Breast epithelium (tissue), 4 donors: ENCODE data around the gene DMWD. TPM values are rescaled to one million over a fixed set of nuclear protein-coding genes. Genes with fewer than 3 reads are reported as not detected.

Experiments used
- DNase-seq, 2 donors: peaks; one replicate each; pipeline ENCODE4 v3.0.0-alpha.2; 2019; ENCODE audit warnings: low spot score in 2 of 2
- H3K27ac ChIP-seq, 2 donors: fragments of 200-600 bp; sonication (generic) in 1 of 2; one replicate each; pipeline ENCODE4 v1.5.1; 2016 to 2019; ENCODE audit warnings: mild to moderate bottlenecking in 1 of 2
- H3K27me3 ChIP-seq, 2 donors: fragments of 200-600 bp; sonication (generic) in 1 of 2; one replicate each; pipeline versions ENCODE4 v1.5.1 to v1.6.0; 2017 to 2019; ENCODE audit warnings: control low read depth in 1 of 2, mild to moderate bottlenecking in 1 of 2
- H3K36me3 ChIP-seq: fragments of 200-600 bp; one replicate; pipeline ENCODE4 v1.5.1; 2019
- H3K4me1 ChIP-seq, 2 donors: fragments of 200-600 bp; sonication (generic); one replicate each; pipeline ENCODE4 v1.5.1; 2016 to 2019; ENCODE audit warnings: control low read depth in 1 of 2
- H3K4me3 ChIP-seq, 3 donors: fragments of 200-600 bp; sonication (generic); 1 replicate in 2 of 3; 2 replicates in 1 of 3; pipeline ENCODE4 v1.5.1; 2016 to 2019; ENCODE audit warnings: mild to moderate bottlenecking in 3 of 3, moderate library complexity in 2 of 3
- H3K9me3 ChIP-seq, 2 donors: fragments of 200-600 bp; sonication (generic) in 1 of 2; one replicate each; pipeline ENCODE4 v1.5.1; 2016 to 2019; ENCODE audit warnings: control low read depth in 1 of 2
- POLR2A ChIP-seq: fragments of 450-650 bp; IDR thresholded peaks from one replicate; pipeline ENCODE4 v1.6.1; 2016; ENCODE audit warnings: antibody characterized with exemption, mild to moderate bottlenecking, moderate library complexity
- POLR2AphosphoS5 ChIP-seq, 3 donors: sonication (generic); formaldehyde crosslinking; IDR thresholded peaks; one replicate each; pipeline ENCODE4 v1.6.1; 2017; ENCODE audit warnings: antibody characterized with exemption in 3 of 3
- intact Hi-C: fragments of 100-400 bp; cut with DNase I; formaldehyde crosslinking; loops from one replicate; pipeline ENCODE4 v1.15.1; 2023; ENCODE audit warnings: low total_unique reads
- total RNA-seq, 3 donors: library from RNA; depleted of rRNA; stranded (reverse); fragments of >200 nt; gene quantifications; one replicate each; pipeline ENCODE4 v1.1.0, GENCODE V29; 2016
- TF ChIP-seq, protein P1 (sequence below), 3 donors: fragments of 450-650 bp; IDR thresholded peaks; one replicate each; pipeline ENCODE4 v1.5.1; 2016 to 2017; ENCODE audit warnings: antibody characterized with exemption in 3 of 3, mild to moderate bottlenecking in 3 of 3, moderate library complexity in 3 of 3

DMWD gene
- total RNA-seq, 3 donors from 2014 or later, result 24.2 to 31.1 (median 29.3) TPM

DNA sequence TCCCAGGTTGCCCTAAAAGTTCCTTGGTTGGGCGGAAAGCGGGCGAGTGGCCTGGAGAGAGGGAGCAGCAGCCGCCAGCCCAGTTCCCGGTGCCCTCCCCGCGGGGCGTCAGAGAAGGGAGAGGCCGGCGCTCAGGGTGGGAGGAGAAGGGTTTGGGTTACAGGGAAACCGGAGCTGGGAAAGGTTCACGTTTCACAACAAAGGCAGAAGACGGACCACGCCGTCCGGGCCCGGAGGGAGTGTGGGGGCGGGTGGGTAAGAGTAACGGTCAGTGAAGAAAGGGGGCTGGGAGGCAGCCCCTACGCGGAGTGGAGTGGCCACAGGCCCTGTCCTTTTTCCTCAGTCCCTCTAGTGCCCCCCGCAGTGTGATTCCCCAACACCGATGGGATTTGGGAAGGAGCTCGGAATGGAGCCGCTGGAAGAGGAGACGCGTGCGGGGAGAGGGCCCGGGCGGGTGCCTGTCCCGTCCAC is 25.2 kb downstream of the DMWD start:
- peaks cover 6 to 14% of the 10 kb centered on the region in 2 donors for H3K4me1 ChIP-seq
- H3K27me3 ChIP-seq, result no peaks in the 10 kb centered on the region
- peak; percentile 59 for TF ChIP-seq POLR2A
- peak in 2 of 3 donors; percentile 48 to 51 for TF ChIP-seq POLR2AphosphoS5 (IDR thresholded peaks at IDR 0.05)
- TF ChIP-seq, protein P1, sequence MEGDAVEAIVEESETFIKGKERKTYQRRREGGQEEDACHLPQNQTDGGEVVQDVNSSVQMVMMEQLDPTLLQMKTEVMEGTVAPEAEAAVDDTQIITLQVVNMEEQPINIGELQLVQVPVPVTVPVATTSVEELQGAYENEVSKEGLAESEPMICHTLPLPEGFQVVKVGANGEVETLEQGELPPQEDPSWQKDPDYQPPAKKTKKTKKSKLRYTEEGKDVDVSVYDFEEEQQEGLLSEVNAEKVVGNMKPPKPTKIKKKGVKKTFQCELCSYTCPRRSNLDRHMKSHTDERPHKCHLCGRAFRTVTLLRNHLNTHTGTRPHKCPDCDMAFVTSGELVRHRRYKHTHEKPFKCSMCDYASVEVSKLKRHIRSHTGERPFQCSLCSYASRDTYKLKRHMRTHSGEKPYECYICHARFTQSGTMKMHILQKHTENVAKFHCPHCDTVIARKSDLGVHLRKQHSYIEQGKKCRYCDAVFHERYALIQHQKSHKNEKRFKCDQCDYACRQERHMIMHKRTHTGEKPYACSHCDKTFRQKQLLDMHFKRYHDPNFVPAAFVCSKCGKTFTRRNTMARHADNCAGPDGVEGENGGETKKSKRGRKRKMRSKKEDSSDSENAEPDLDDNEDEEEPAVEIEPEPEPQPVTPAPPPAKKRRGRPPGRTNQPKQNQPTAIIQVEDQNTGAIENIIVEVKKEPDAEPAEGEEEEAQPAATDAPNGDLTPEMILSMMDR (IDR thresholded peaks at IDR 0.05), result no peak
- H3K9me3 ChIP-seq, result no peaks in the 10 kb centered on the region
- peak; percentile 83 to 84 for DNase-seq
- peak overlapping the region; percentile 78 to 94 (median 83) for H3K4me3 ChIP-seq
- H3K27ac ChIP-seq, result peak overlapping the region; percentile 90 to 98
- H3K36me3 ChIP-seq, result no peaks in the 10 kb centered on the region
- intact Hi-C loops, result no loop called here

DNA sequence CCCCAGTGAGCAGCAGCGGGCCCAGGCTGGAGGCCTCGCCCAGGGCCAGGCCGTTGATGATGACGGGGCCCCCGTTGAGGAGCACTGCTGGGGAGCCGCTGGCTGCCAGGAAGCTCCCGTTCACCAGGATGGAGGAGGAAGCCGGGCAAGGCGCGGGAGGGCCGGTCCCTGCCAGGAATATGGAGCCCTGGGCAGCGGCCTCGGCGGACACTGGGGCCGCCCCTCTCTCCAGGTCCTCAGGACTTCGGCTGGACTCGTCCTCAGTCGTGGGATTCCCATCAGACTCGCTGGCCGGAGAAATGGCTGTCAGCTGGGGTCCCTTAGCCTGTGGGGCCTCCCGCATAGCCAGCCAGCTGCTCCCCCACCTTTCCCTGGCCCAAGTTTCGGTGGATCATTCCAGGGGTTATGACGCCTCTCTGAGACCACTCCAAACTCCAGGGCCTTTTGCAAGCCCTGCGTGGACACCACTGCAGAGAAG is 25.7 kb downstream of the DMWD start:
- peak overlapping the region; percentile 78 to 94 (median 83) for H3K4me3 ChIP-seq
- H3K27me3 ChIP-seq, result no peaks in the 10 kb centered on the region
- no peak for DNase-seq
- intact Hi-C loops, result no loop called here
- no peaks in the 10 kb centered on the region for H3K9me3 ChIP-seq
- H3K36me3 ChIP-seq, result no peaks in the 10 kb centered on the region
- peak overlapping the region; percentile 90 to 98 for H3K27ac ChIP-seq
- peaks cover 6 to 14% of the 10 kb centered on the region in 2 donors for H3K4me1 ChIP-seq
- TF ChIP-seq, protein P1 (IDR thresholded peaks at IDR 0.05), result no peak
- peak in 1 of 3 donors; percentile 1 for TF ChIP-seq POLR2AphosphoS5 (IDR thresholded peaks at IDR 0.05)

DNA sequence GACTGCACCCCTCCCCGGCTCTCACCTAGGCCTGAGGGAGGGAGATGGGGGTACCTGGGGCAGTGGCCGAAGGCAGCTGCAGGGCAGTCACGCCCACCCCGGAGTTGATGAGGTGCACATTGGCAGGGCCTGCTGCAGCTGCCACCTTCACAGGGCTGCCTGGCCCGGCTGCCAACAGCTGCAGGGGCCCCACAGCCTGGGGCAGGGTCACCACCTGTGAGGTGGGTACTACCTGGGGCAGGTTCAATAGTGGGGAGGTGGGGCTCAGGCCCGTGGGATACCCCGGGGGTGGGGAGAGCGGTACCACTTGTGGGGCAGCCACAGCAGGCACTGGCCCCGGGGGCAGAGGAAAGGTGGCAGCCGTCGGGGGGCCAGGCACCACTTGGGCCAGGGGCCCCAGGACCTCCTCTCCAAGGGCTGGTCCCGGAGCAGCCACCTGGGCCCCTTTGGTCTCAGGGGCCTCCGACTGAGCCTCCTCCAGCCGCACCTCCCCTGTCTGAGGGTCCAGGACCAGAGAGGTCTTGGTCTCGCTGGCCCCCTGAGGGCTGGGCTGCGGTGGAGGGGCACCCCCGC is 26.3 kb downstream of the DMWD start:
- H3K4me3 ChIP-seq, result peak overlapping the region; percentile 78 to 94 (median 83)
- no peak for DNase-seq
- peaks cover 6 to 14% of the 10 kb centered on the region in 2 donors for H3K4me1 ChIP-seq
- no peaks in the 10 kb centered on the region for H3K9me3 ChIP-seq
- no peaks in the 10 kb centered on the region for H3K27me3 ChIP-seq
- intact Hi-C loops, result no loop called here
- TF ChIP-seq POLR2AphosphoS5 (IDR thresholded peaks at IDR 0.05), result no peak
- TF ChIP-seq, protein P1 (IDR thresholded peaks at IDR 0.05), result no peak
- no peak for TF ChIP-seq POLR2A
- H3K27ac ChIP-seq, result peak overlapping the region; percentile 90 to 98
- H3K36me3 ChIP-seq, result no peaks in the 10 kb centered on the region

DNA sequence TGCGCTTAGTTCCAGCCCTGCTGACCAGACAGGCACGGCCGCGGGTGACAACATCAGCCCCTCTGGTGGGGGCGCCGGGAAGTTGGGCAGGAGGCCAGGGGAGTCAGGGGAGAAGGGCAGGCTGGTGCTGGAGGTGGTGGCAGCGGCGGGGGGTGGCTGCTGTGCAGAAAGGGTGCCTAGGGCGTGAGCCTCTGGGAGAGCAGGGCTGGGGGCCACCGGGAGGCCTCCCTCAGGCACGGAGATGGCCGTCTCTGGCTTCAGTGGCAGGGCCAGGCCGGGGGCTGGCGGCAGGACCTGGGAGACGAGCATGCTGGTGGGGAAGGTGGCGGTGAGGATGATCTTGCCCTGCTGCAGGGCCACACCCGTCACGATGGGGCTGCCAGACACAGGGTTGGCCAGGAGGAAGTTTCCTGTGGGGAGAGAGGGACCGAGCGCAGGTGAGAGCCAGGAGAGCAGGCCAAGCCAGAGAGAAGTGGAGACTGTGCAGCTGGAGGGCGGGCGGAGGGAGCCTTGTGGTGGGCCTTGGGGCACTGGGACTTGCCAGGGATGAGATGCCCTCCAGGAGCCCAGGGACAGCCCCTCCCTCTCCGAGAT is 26.8 kb downstream of the DMWD start:
- H3K36me3 ChIP-seq, result no peaks in the 10 kb centered on the region
- no peaks in the 10 kb centered on the region for H3K9me3 ChIP-seq
- intact Hi-C loops, result no loop called here
- TF ChIP-seq POLR2A (no peak), POLR2AphosphoS5 (IDR thresholded peaks at IDR 0.05) (no peak)
- TF ChIP-seq, protein P1 (IDR thresholded peaks at IDR 0.05), result no peak
- no peak for DNase-seq
- H3K4me3 ChIP-seq, result peak overlapping the region in 2 of 3 donors; percentile 83 to 94
- H3K4me1 ChIP-seq, result peaks cover 6 to 14% of the 10 kb centered on the region in 2 donors
- no peaks in the 10 kb centered on the region for H3K27me3 ChIP-seq
- H3K27ac ChIP-seq, result peak overlapping the region; percentile 90 to 98
